GM19328 (cell line): ENCODE results near the gene GSE1.

Experiments used
- ATAC-seq: cut with Tn5 transposase; IDR thresholded peaks from one replicate; pipeline ENCODE4 v1.9.1; 2021; ENCODE audit warnings: mild to moderate bottlenecking, moderate library complexity; ENCODE audit not compliant: unreplicated experiment

The GSE1 gene

GRCh38 chr16:85674828-85675227 is 61.7 kb downstream of the GSE1 start:
- ATAC-seq, result no peak

- no peak for ATAC-seq
These were observed 62.2 kb downstream of the GSE1 start for GRCh38 chr16:85675251-85675874.

- no peak for ATAC-seq
These were observed 63.3 kb downstream of the GSE1 start for GRCh38 chr16:85676466-85676865.

GRCh38 chr16:85677383-85677967 is 64.4 kb downstream of the GSE1 start:
- ATAC-seq, result no peak

- ATAC-seq, result no peak
These were observed 64.9 kb downstream of the GSE1 start for GRCh38 chr16:85678016-85678415.

- ATAC-seq, result no peak
These were observed 65.7 kb downstream of the GSE1 start for GRCh38 chr16:85678821-85679220.

GRCh38 chr16:85679870-85680269 is 66.7 kb downstream of the GSE1 start:
- no peak for ATAC-seq

- no peak for ATAC-seq
These were observed 67.3 kb downstream of the GSE1 start for GRCh38 chr16:85680352-85680944.

- ATAC-seq, result no peak
These were observed 68.1 kb downstream of the GSE1 start for GRCh38 chr16:85681255-85681654.

- no peak for ATAC-seq
These were observed 69.4 kb downstream of the GSE1 start for GRCh38 chr16:85682516-85682915.

GRCh38 chr16:85683363-85683762 is 70.2 kb downstream of the GSE1 start:
- ATAC-seq, result no peak

- ATAC-seq, result no peak
These were observed 72.1 kb downstream of the GSE1 start for GRCh38 chr16:85685251-85685650.

- ATAC-seq, result no peak
These were observed 73.9 kb downstream of the GSE1 start for GRCh38 chr16:85686912-85687591.

- no peak for ATAC-seq
These were observed 74.7 kb downstream of the GSE1 start for GRCh38 chr16:85687651-85688471.

GRCh38 chr16:85688586-85689284 is 75.6 kb downstream of the GSE1 start, which contains the start of gene GINS2:
GINS2 (minus strand) TSS chr16:85688954; CDS start chr16:85688898, 56 bp downstream.
- peak; percentile 94 for ATAC-seq

- ATAC-seq, result no peak
These were observed 76.3 kb downstream of the GSE1 start for GRCh38 chr16:85689285-85689949.

- no peak for ATAC-seq
These were observed 76.8 kb downstream of the GSE1 start for GRCh38 chr16:85689950-85690320.

- ATAC-seq, result no peak
These were observed 77.4 kb downstream of the GSE1 start for GRCh38 chr16:85690469-85691064.
